GM19324 (cell line): ENCODE results near the gene FAM131B.

Source experiments
- ATAC-seq: cut with Tn5 transposase; IDR thresholded peaks from one replicate; pipeline ENCODE4 v1.9.1; 2021; ENCODE audit warnings: mild to moderate bottlenecking, moderate library complexity; ENCODE audit not compliant: unreplicated experiment, low FRiP score

Gene FAM131B

GRCh38 chr7:143325240-143325639 is 37.3 kb downstream of the FAM131B start:
- ATAC-seq: peak; percentile 64

GRCh38 chr7:143323653-143324052 is 38.9 kb downstream of the FAM131B start:
- ATAC-seq: no peak

- no peak for ATAC-seq
Measured at GRCh38 chr7:143322760-143323633, 39.5 kb downstream of the FAM131B start.

GRCh38 chr7:143321734-143322133 is 40.8 kb downstream of the FAM131B start:
- ATAC-seq: no peak

- ATAC-seq: no peak
Measured at GRCh38 chr7:143321242-143321641, 41.3 kb downstream of the FAM131B start.

- no peak for ATAC-seq
Measured at GRCh38 chr7:143320620-143321019, 41.9 kb downstream of the FAM131B start.

- ATAC-seq: no peak
Measured at GRCh38 chr7:143318661-143319060, 43.9 kb downstream of the FAM131B start.

- ATAC-seq: no peak
Measured at GRCh38 chr7:143316492-143316891, 46.0 kb downstream of the FAM131B start.

- ATAC-seq: no peak
Measured at GRCh38 chr7:143315776-143316175, 46.7 kb downstream of the FAM131B start, which contains the start of gene CLCN1. Gene CLCN1, plus strand, starts transcription at chr7:143316111. Its CDS starts 102 bp downstream, at chr7:143316213.

- no peak for ATAC-seq
Measured at GRCh38 chr7:143314127-143314526, 48.4 kb downstream of the FAM131B start.

GRCh38 chr7:143308632-143309031 is 53.9 kb downstream of the FAM131B start:
- ATAC-seq: no peak

- ATAC-seq: no peak
Measured at GRCh38 chr7:143305423-143306070, 57.0 kb downstream of the FAM131B start.

- ATAC-seq: no peak
Measured at GRCh38 chr7:143304938-143305337, 57.6 kb downstream of the FAM131B start.

- ATAC-seq: no peak
Measured at GRCh38 chr7:143303733-143304132, 58.8 kb downstream of the FAM131B start.
